Ishikawa (cell line): ENCODE results near the gene MVK.

Experiments
- CEBPB ChIP-seq: IDR thresholded peaks from 2 replicates; pipeline ENCODE4 v1.6.1; 2012
- CREB1 ChIP-seq: IDR thresholded peaks from 2 replicates; pipeline ENCODE4 v1.6.1; 2012; ENCODE audit warnings: low read depth
- EGR1 ChIP-seq: IDR thresholded peaks from 2 replicates; pipeline ENCODE4 v1.6.1; 2012
- EP300 ChIP-seq: IDR thresholded peaks from 2 replicates; pipeline ENCODE4 v1.6.1; 2012; ENCODE audit warnings: borderline replicate concordance
- FOXM1 ChIP-seq: IDR thresholded peaks from 2 replicates; pipeline ENCODE4 v1.6.1; 2012; ENCODE audit warnings: low read depth, borderline replicate concordance
- NFIC ChIP-seq: IDR thresholded peaks from 2 replicates; pipeline ENCODE4 v1.6.1; 2012
- RAD21 ChIP-seq: IDR thresholded peaks from 2 replicates; pipeline ENCODE4 v1.6.1; 2012; ENCODE audit warnings: low read depth
- TAF1 ChIP-seq: IDR thresholded peaks from 2 replicates; pipeline ENCODE4 v1.6.1; 2012; ENCODE audit warnings: low read depth, mild to moderate bottlenecking
- TCF12 ChIP-seq: IDR thresholded peaks from 2 replicates; pipeline ENCODE4 v1.6.1; 2012; ENCODE audit warnings: low read depth
- TEAD4 ChIP-seq: IDR thresholded peaks from 2 replicates; pipeline ENCODE4 v1.6.1; 2012
- YY1 ChIP-seq: IDR thresholded peaks from 2 replicates; pipeline ENCODE4 v1.6.1; 2012; ENCODE audit warnings: low read depth
- ZBTB7A ChIP-seq: IDR thresholded peaks from 2 replicates; pipeline ENCODE4 v1.6.1; 2012; ENCODE audit warnings: low read depth
- TF ChIP-seq, protein P1 (sequence below): IDR thresholded peaks from 2 replicates; pipeline ENCODE4 v1.6.1; 2012
- TF ChIP-seq, protein P2 (sequence below): IDR thresholded peaks from 2 replicates; pipeline ENCODE4 v1.6.1; 2012; ENCODE audit warnings: low read depth, mild to moderate bottlenecking
- TF ChIP-seq, protein P3 (sequence below): IDR thresholded peaks from 2 replicates; pipeline ENCODE4 v1.6.1; 2012

The MVK gene

DNA sequence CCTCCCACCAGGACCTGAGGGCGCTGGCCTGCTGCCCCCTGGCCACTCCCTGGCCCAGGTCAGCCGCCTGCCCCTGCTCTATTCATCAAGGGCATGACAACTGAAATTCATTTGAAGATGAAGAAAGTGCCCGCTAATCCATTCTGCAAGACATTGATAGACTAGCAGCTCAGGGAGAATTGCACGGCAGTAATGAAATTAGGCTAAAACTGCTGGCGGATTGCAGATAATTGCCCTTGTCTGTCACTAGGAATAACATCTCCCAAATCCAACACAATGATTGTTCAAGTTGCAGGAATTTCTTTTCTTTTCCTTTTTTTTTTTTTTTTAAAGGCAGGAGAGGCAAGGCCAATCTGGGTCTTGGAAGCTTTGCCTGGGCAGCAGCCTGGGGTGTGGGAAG is 44.5 kb downstream of the MVK start:
- TF ChIP-seq, protein P1, sequence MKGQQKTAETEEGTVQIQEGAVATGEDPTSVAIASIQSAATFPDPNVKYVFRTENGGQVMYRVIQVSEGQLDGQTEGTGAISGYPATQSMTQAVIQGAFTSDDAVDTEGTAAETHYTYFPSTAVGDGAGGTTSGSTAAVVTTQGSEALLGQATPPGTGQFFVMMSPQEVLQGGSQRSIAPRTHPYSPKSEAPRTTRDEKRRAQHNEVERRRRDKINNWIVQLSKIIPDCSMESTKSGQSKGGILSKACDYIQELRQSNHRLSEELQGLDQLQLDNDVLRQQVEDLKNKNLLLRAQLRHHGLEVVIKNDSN, result no peak
- no peak for TF ChIP-seq CREB1
- no peak for TF ChIP-seq EGR1
- no peak for TF ChIP-seq TCF12
- no peak for TF ChIP-seq ZBTB7A
- no peak for TF ChIP-seq EP300
- TF ChIP-seq, protein P2, sequence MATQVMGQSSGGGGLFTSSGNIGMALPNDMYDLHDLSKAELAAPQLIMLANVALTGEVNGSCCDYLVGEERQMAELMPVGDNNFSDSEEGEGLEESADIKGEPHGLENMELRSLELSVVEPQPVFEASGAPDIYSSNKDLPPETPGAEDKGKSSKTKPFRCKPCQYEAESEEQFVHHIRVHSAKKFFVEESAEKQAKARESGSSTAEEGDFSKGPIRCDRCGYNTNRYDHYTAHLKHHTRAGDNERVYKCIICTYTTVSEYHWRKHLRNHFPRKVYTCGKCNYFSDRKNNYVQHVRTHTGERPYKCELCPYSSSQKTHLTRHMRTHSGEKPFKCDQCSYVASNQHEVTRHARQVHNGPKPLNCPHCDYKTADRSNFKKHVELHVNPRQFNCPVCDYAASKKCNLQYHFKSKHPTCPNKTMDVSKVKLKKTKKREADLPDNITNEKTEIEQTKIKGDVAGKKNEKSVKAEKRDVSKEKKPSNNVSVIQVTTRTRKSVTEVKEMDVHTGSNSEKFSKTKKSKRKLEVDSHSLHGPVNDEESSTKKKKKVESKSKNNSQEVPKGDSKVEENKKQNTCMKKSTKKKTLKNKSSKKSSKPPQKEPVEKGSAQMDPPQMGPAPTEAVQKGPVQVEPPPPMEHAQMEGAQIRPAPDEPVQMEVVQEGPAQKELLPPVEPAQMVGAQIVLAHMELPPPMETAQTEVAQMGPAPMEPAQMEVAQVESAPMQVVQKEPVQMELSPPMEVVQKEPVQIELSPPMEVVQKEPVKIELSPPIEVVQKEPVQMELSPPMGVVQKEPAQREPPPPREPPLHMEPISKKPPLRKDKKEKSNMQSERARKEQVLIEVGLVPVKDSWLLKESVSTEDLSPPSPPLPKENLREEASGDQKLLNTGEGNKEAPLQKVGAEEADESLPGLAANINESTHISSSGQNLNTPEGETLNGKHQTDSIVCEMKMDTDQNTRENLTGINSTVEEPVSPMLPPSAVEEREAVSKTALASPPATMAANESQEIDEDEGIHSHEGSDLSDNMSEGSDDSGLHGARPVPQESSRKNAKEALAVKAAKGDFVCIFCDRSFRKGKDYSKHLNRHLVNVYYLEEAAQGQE, result no peak
- no peak for TF ChIP-seq CEBPB
- no peak for TF ChIP-seq NFIC
- no peak for TF ChIP-seq TAF1
- TF ChIP-seq TEAD4, result no peak

DNA sequence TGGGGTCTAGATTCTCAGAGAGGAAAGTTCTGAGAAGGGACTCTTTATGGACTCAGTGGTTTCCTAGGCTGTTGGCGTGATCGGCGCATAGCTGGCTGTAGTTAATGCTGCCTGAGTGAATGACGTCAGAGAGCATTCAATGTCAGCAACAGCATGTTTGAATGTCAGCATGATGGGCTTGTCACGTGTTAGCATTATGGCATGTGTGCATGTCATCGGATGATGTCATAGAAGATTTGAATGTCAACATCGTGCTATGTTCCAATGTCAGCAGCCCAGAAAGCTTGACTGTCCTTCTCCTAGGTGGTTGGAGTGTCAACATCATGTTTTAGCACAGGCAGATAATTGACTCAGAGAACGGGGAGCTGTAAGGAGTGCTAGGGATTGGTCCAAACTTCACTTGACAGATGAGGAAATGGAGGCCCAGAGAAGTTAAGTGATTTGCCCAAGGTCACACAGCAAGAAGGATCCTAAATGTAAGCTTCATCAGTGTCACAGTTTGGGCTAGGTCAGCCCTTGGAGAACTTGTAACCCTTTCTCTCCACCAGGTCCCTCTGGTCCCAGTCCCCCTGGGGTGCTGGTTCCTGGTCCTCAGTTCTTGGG is 45.5 kb downstream of the MVK start:
- no peak for TF ChIP-seq RAD21
- TF ChIP-seq NFIC, result no peak
- TF ChIP-seq, protein P3, sequence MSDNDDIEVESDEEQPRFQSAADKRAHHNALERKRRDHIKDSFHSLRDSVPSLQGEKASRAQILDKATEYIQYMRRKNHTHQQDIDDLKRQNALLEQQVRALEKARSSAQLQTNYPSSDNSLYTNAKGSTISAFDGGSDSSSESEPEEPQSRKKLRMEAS, result no peak
- TF ChIP-seq, protein P2, result no peak
- TF ChIP-seq, protein P1, result no peak
- TF ChIP-seq ZBTB7A, result no peak
- TF ChIP-seq CREB1, result no peak
- TF ChIP-seq FOXM1, result no peak
- TF ChIP-seq TEAD4, result no peak
- TF ChIP-seq EGR1, result no peak
- no peak for TF ChIP-seq TAF1
- TF ChIP-seq CEBPB, result no peak
- TF ChIP-seq YY1, result no peak
- TF ChIP-seq EP300, result no peak
- TF ChIP-seq TCF12, result no peak

DNA sequence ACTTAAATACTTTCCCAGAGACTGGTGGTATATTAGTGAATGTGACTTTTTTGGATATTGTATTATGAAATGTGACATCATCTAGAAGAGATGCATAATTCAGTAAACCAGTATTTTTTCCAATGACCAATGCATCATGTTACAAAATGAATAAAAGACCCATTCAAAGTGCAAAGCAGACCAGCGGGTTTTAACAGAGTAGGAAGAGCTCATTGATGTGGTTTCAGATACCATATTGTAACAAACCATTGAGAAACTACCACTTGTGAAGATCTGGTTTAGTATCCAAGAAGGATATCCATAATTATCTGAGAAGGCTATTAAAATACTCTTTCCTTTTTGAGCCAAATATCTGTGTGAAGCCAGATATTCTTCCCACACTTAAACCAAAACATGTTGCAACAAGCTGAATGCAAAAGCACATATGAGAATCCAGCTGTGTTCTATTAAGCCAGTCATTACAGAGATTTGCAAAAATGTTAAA is 47.7 kb downstream of the MVK start:
- TF ChIP-seq ZBTB7A (no peak), YY1 (no peak), TEAD4 (no peak), EGR1 (no peak), CREB1 (no peak), TCF12 (no peak), EP300 (no peak), TAF1 (no peak), CEBPB (no peak), FOXM1 (no peak)
- TF ChIP-seq, protein P1, result no peak
- TF ChIP-seq, protein P2, result no peak

DNA sequence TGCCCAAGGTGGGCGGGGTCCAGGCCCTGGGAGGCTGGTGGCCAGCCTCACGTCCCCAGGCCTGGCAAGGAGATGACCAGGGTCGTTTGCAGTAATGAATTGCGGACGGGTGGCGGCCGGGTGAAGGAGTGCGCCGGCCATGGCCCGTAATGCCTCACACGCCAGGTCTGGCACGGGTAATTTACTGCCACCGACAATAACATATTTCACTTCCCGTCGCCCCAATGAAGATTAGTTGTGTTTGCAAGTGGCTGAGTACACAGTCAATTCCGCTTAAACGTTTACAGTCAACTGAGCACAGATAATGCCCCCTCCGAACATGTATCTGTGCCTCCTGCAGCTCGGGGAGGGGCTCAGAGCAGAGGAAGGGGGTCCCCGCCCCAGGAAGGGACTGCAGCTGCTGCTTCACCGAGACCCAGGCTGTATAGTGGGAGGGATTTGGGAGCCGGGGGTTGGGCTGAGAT is 48.3 kb downstream of the MVK start:
- peak; percentile 44; the same call in 1 of the 2 replicates for TF ChIP-seq NFIC
- no peak for TF ChIP-seq FOXM1
- TF ChIP-seq TEAD4, result no peak
- TF ChIP-seq TCF12, result peak; percentile 44; the same call in 1 of the 2 replicates
